ENCODE measurements around the gene SWAP70. TPM values are rescaled to one million over a fixed set of nuclear protein-coding genes. Genes with fewer than 3 reads are reported as not detected.

SWAP70 gene
- total and polyA plus RNA-seq, 9 of the 15 experiments (the other 6 are each of a cell fraction or from before 2014, with no cell fraction given) = 1.7 to 4.9 (median 3.9) TPM

- no TSS peak for BruUV-seq (replicated peaks)
- H3K27me3 ChIP-seq (ENCODE audit: control insufficient read depth in 2 of 2, insufficient read depth in 2 of 2, low read length in 2 of 2) = no peaks in the 10 kb centered on the region; a peak in 1 of 5 replicates
- H3K79me2 ChIP-seq (ENCODE audit: control insufficient read depth, insufficient read depth, low read length) = no peaks in the 10 kb centered on the region
- no peaks in the 10 kb centered on the region for H3K9me3 ChIP-seq (replicated peaks; ENCODE audit: control insufficient read depth, insufficient read depth, low read depth, low read length)
- ATAC-seq (peak; percentile 60), FAIRE-seq (no peak), DNase-seq (ENCODE audit: extremely low read depth in 1 of 4, low spot score in 3 of 4) (peak in 1 of 4 experiments; percentile 10)
- ChIA-PET CTCF (ENCODE audit: low intra/inter-chr PET ratio) (no interaction called here), POLR2A (interaction anchor here (0.7 kb wide), 3 partner anchors 29 to 711 kb away, joined by 3 read pairs; no protein-coding TSS in a partner anchor)
- H3K4me3 ChIP-seq = no peak overlapping the region
- no peaks in the 10 kb centered on the region for H4K20me1 ChIP-seq (replicated peaks; ENCODE audit: control insufficient read depth, insufficient read depth, low read length)
- in situ Hi-C loops (cut with MboI) (no loop called here), intact Hi-C loops (cut with micrococcal nuclease) (no loop called here)
- peaks cover 0 to 5% of the 10 kb centered on the region in 2 experiments; a peak in 2 of 5 replicates for H3K4me1 ChIP-seq (replicated peaks in 1 of 2; ENCODE audit: control insufficient read depth in 2 of 2, insufficient read depth in 2 of 2, low read length in 2 of 2)
- no peak overlapping the region for H3K27ac ChIP-seq (ENCODE audit: extremely low read depth, low read depth, low read length)
- H3K36me3 ChIP-seq (ENCODE audit: control insufficient read depth, insufficient read depth, low read length) = no peaks in the 10 kb centered on the region
- H3K4me2 ChIP-seq (ENCODE audit: insufficient read depth, low read length) = no peak overlapping the region
- no peak overlapping the region for H3K9ac ChIP-seq (ENCODE audit: insufficient read depth in 1 of 2, low read depth in 2 of 2, low read length in 2 of 2)
- H3K9me1 ChIP-seq (ENCODE audit: control insufficient read depth, insufficient read depth, low read length) = no peaks in the 10 kb centered on the region
- no peak overlapping the region for H2AFZ ChIP-seq (ENCODE audit: low read depth, low read length)
- WGBS (ENCODE audit: insufficient coverage, low coverage, missing lambda C conversion rate) = 23% methylated on average over 7 of the region's 7 CpGs
- no peak for TF ChIP-seq PRPF4 (IDR thresholded peaks at IDR 0.05; ENCODE audit: insufficient read depth, low read depth, low read length, poor library complexity, severe bottlenecking)
- TF ChIP-seq CXXC5 (CRISPR knock-in tag; IDR thresholded peaks at IDR 0.05) = no peak
- TF ChIP-seq XRCC5 (IDR thresholded peaks at IDR 0.05; ENCODE audit: low read depth, low read length) = no peak
- TF ChIP-seq MBD1 (CRISPR knock-in tag; IDR thresholded peaks at IDR 0.05) = no peak
- no peak for TF ChIP-seq TFAM (CRISPR knock-in tag; conservative IDR thresholded peaks at IDR 0.05)
- peak; percentile 86; the same call in 1 of the 2 replicates for TF ChIP-seq ZNF263 (CRISPR knock-in tag; IDR thresholded peaks at IDR 0.05; ENCODE audit: borderline replicate concordance)
- TF ChIP-seq SIN3A (IDR thresholded peaks at IDR 0.05; ENCODE audit: borderline replicate concordance in 2 of 2, control insufficient read depth in 1 of 2, low read depth in 2 of 2, low read length in 2 of 2) = no peak
- TF ChIP-seq TCF3 (CRISPR knock-in tag; IDR thresholded peaks at IDR 0.05) = no peak
- no peak for TF ChIP-seq STAT5B (CRISPR knock-in tag; IDR thresholded peaks at IDR 0.05)
- TF ChIP-seq BRD4 (IDR thresholded peaks at IDR 0.05) = no peak
- no peak for TF ChIP-seq HDAC6 (IDR thresholded peaks at IDR 0.05; ENCODE audit: low read depth, low read length)
- no peak for TF ChIP-seq GATA2 (CRISPR knock-in tag; IDR thresholded peaks at IDR 0.05)
- TF ChIP-seq U2AF1 (optimal IDR thresholded peaks at IDR 0.05; ENCODE audit: low read depth, low read length) = no peak
- peak; percentile 15 for TF ChIP-seq MEIS2 (IDR thresholded peaks at IDR 0.05; ENCODE audit: partially characterized antibody)
- TF ChIP-seq ZNF696 (CRISPR knock-in tag; conservative IDR thresholded peaks at IDR 0.05) = no peak
- TF ChIP-seq DIDO1 (tag; IDR thresholded peaks at IDR 0.05; ENCODE audit: low read depth) = no peak
- no peak for TF ChIP-seq NCOR1 (IDR thresholded peaks at IDR 0.05)
- TF ChIP-seq HNRNPUL1 (IDR thresholded peaks at IDR 0.05; ENCODE audit: low read length) = no peak
- TF ChIP-seq SOX6 (IDR thresholded peaks at IDR 0.05) = peak; percentile 33; the same call in 1 of the 2 replicates
- TF ChIP-seq PURB (CRISPR knock-in tag; IDR thresholded peaks at IDR 0.05; ENCODE audit: low read depth) = no peak
- TF ChIP-seq RBM25 (IDR thresholded peaks at IDR 0.05; ENCODE audit: low read depth, low read length, severe bottlenecking) = no peak
- no peak for TF ChIP-seq HSF4 (CRISPR knock-in tag; IDR thresholded peaks at IDR 0.05; ENCODE audit: borderline replicate concordance)
- TF ChIP-seq ZFP30 (CRISPR knock-in tag; IDR thresholded peaks at IDR 0.05; ENCODE audit: borderline replicate concordance) = no peak
Measured at GRCh38 chr11:9711454-9712307, 47.8 kb downstream of the SWAP70 start.

All from K562 (cell line).